ENCODE measurements around the gene SGSH.

The SGSH gene

GRCh38 chr17:80187515-80187941 is 32.6 kb downstream of the SGSH start:
- DNase-seq, result no peak
- Histone ChIP-seq H3K9me3 (ENCODE audit: severe bottlenecking) (no peaks in the 10 kb centered on the region), H3K4me3 (ENCODE audit: low read depth, low read length) (no peak overlapping the region), H3K27me3 (ENCODE audit: insufficient read depth, low read depth, severe bottlenecking) (no peaks in the 10 kb centered on the region), H3K36me3 (no peaks in the 10 kb centered on the region), H3K27ac (no peak overlapping the region)
- no peak for TF ChIP-seq CTCF (IDR thresholded peaks at IDR 0.05; ENCODE audit: low read depth, low read length)

GRCh38 chr17:80187090-80187489 is 33.0 kb downstream of the SGSH start:
- H3K36me3 ChIP-seq, result no peaks in the 10 kb centered on the region
- TF ChIP-seq CTCF (IDR thresholded peaks at IDR 0.05; ENCODE audit: low read depth, low read length), result no peak
- DNase-seq, result no peak
- no peaks in the 10 kb centered on the region for H3K27me3 ChIP-seq (ENCODE audit: insufficient read depth, low read depth, severe bottlenecking)
- H3K9me3 ChIP-seq (ENCODE audit: severe bottlenecking), result no peaks in the 10 kb centered on the region
- H3K4me3 ChIP-seq (ENCODE audit: low read depth, low read length), result no peak overlapping the region
- no peak overlapping the region for H3K27ac ChIP-seq

- Histone ChIP-seq H3K27me3 (ENCODE audit: insufficient read depth, low read depth, severe bottlenecking) (no peaks in the 10 kb centered on the region), H3K9me3 (ENCODE audit: severe bottlenecking) (no peaks in the 10 kb centered on the region), H3K27ac (no peak overlapping the region), H3K36me3 (no peaks in the 10 kb centered on the region), H3K4me3 (ENCODE audit: low read depth, low read length) (no peak overlapping the region)
- DNase-seq, result no peak
- TF ChIP-seq CTCF (IDR thresholded peaks at IDR 0.05; ENCODE audit: low read depth, low read length), result no peak
Measured at GRCh38 chr17:80185968-80186367, 34.2 kb downstream of the SGSH start.

GRCh38 chr17:80184423-80184714 is 35.8 kb downstream of the SGSH start:
- no peak for TF ChIP-seq CTCF (IDR thresholded peaks at IDR 0.05; ENCODE audit: low read depth, low read length)
- Histone ChIP-seq H3K9me3 (ENCODE audit: severe bottlenecking) (no peaks in the 10 kb centered on the region), H3K27me3 (ENCODE audit: insufficient read depth, low read depth, severe bottlenecking) (no peaks in the 10 kb centered on the region), H3K27ac (no peak overlapping the region), H3K4me3 (ENCODE audit: low read depth, low read length) (no peak overlapping the region), H3K36me3 (no peaks in the 10 kb centered on the region)
- no peak for DNase-seq

GRCh38 chr17:80183581-80184422 is 36.3 kb downstream of the SGSH start:
- DNase-seq, result no peak
- H3K4me3 ChIP-seq (ENCODE audit: low read depth, low read length), result no peak overlapping the region
- no peaks in the 10 kb centered on the region for H3K9me3 ChIP-seq (ENCODE audit: severe bottlenecking)
- H3K27me3 ChIP-seq (ENCODE audit: insufficient read depth, low read depth, severe bottlenecking), result no peaks in the 10 kb centered on the region
- H3K27ac ChIP-seq, result no peak overlapping the region
- no peaks in the 10 kb centered on the region for H3K36me3 ChIP-seq
- TF ChIP-seq CTCF (IDR thresholded peaks at IDR 0.05; ENCODE audit: low read depth, low read length), result no peak

GRCh38 chr17:80182845-80183223 is 37.3 kb downstream of the SGSH start:
- no peak for TF ChIP-seq CTCF (IDR thresholded peaks at IDR 0.05; ENCODE audit: low read depth, low read length)
- DNase-seq, result no peak

More at GRCh38 chr17:80182845-80183223, 37.3 kb downstream of the SGSH start:
- no peak overlapping the region for H3K4me3 ChIP-seq (ENCODE audit: low read depth, low read length)
- no peaks in the 10 kb centered on the region for H3K9me3 ChIP-seq (ENCODE audit: severe bottlenecking)
- H3K36me3 ChIP-seq, result no peaks in the 10 kb centered on the region
- no peaks in the 10 kb centered on the region for H3K27me3 ChIP-seq (ENCODE audit: insufficient read depth, low read depth, severe bottlenecking)
- H3K27ac ChIP-seq, result no peak overlapping the region
